Measurements from ENCODE around the gene TRAF3. TPM values are rescaled to one million over a fixed set of nuclear protein-coding genes. Genes with fewer than 3 reads are reported as not detected.
A peak's percentile ranks its signal among the peaks of the same experiment; 100 is the strongest.
"Not testable (repeated sequence)": the region's sequence is repeated elsewhere in the genome, so short reads cannot be mapped to it uniquely, and the experiment has no call there.

The TRAF3 gene
- total RNA-seq, 2 experiments from 2014 or later = 39.1 to 40.2 TPM

- no peak for TF ChIP-seq CTCF (IDR thresholded peaks at IDR 0.05)
- intact Hi-C loops (cut with micrococcal nuclease) = no loop called here
- no peak overlapping the region for H3K4me3 Mint-ChIP-seq
- no peaks in the 10 kb centered on the region for H3K27me3 Mint-ChIP-seq
- DNase-seq (no peak), ATAC-seq (peak; percentile 47)
- peaks cover 16% of the 10 kb centered on the region for H3K4me1 Mint-ChIP-seq (ENCODE audit: low read depth)
- POLR2A ChIA-PET = interaction anchor here (0.5 to 1.2 kb wide), 2 partner anchors 74 to 93 kb away, joined by 3 to 4 read pairs; no protein-coding TSS in a partner anchor
- H3K27ac Mint-ChIP-seq = peak overlapping the region; percentile 43
- CTCF ChIA-PET = interaction anchor here (0.7 to 1.6 kb wide), 3 partner anchors 60 to 433 kb away, joined by 3 to 6 read pairs (median 3); no protein-coding TSS in a partner anchor
- H3K9me3 Mint-ChIP-seq = no peaks in the 10 kb centered on the region
- H3K36me3 Mint-ChIP-seq (ENCODE audit: low read depth) = peaks cover 44% of the 10 kb centered on the region
These were observed 94.8 kb downstream of the TRAF3 start for GRCh38 chr14:102872020-102872419.

- no peak for TF ChIP-seq CTCF (IDR thresholded peaks at IDR 0.05)
- Mint-ChIP-seq H3K9me3 (no peaks in the 10 kb centered on the region), H3K27ac (no peak overlapping the region)
These were observed 95.9 kb downstream of the TRAF3 start for GRCh38 chr14:102873131-102873530.

GRCh38 chr14:102873546-102874061, 96.4 kb downstream of the TRAF3 start:
- H3K4me1 Mint-ChIP-seq (ENCODE audit: low read depth) = peaks cover 11% of the 10 kb centered on the region
- H3K9me3 Mint-ChIP-seq = no peaks in the 10 kb centered on the region
- H3K27ac Mint-ChIP-seq = no peak overlapping the region
- ChIA-PET CTCF (interaction anchor here (2.1 kb wide), 1 partner anchor 179 kb away, joined by 6 read pairs; no protein-coding TSS in a partner anchor), POLR2A (no interaction called here)
- H3K4me3 Mint-ChIP-seq = no peak overlapping the region
- intact Hi-C loops (cut with micrococcal nuclease) = no loop called here
- DNase-seq = no peak
- no peak for ATAC-seq
- H3K27me3 Mint-ChIP-seq = no peaks in the 10 kb centered on the region
- H3K36me3 Mint-ChIP-seq (ENCODE audit: low read depth) = peaks cover 40% of the 10 kb centered on the region
- TF ChIP-seq CTCF (IDR thresholded peaks at IDR 0.05) = no peak

More at GRCh38 chr14:102873131-102873530, 95.9 kb downstream of the TRAF3 start:
- DNase-seq (no peak), ATAC-seq (no peak)
- intact Hi-C loops (cut with micrococcal nuclease) = no loop called here
- ChIA-PET CTCF (interaction anchor here (2.1 kb wide), 1 partner anchor 178 kb away, joined by 6 read pairs; no protein-coding TSS in a partner anchor), POLR2A (no interaction called here)
- H3K27me3 Mint-ChIP-seq = no peaks in the 10 kb centered on the region
- H3K4me1 Mint-ChIP-seq (ENCODE audit: low read depth) = peaks cover 11% of the 10 kb centered on the region
- H3K4me3 Mint-ChIP-seq = no peak overlapping the region
- H3K36me3 Mint-ChIP-seq (ENCODE audit: low read depth) = peaks cover 40% of the 10 kb centered on the region

GRCh38 chr14:102875652-102876051, 98.4 kb downstream of the TRAF3 start:
- intact Hi-C loops (cut with micrococcal nuclease) = no loop called here
- CTCF ChIA-PET = no interaction called here
- POLR2A ChIA-PET = no interaction called here
- DNase-seq (no peak), ATAC-seq (no peak)
- no peak overlapping the region for H3K27ac Mint-ChIP-seq
- H3K9me3 Mint-ChIP-seq = no peaks in the 10 kb centered on the region
- H3K36me3 Mint-ChIP-seq (ENCODE audit: low read depth) = peaks cover 38% of the 10 kb centered on the region
- peaks cover 9% of the 10 kb centered on the region for H3K4me1 Mint-ChIP-seq (ENCODE audit: low read depth)
- no peak for TF ChIP-seq CTCF (IDR thresholded peaks at IDR 0.05)
- no peak overlapping the region for H3K4me3 Mint-ChIP-seq
- H3K27me3 Mint-ChIP-seq = no peaks in the 10 kb centered on the region

- ATAC-seq; H3K4me1 Mint-ChIP-seq (ENCODE audit: low read depth); H3K27ac Mint-ChIP-seq; H3K4me3 Mint-ChIP-seq; H3K9me3 Mint-ChIP-seq; intact Hi-C loops (cut with micrococcal nuclease); H3K27me3 Mint-ChIP-seq; DNase-seq: not testable (repeated sequence)
- ChIA-PET POLR2A (interaction anchor here (1.2 kb wide), 1 partner anchor 18 kb away, joined by 3 read pairs; no protein-coding TSS in a partner anchor), CTCF (interaction anchor here (0.8 to 1.5 kb wide), 3 partner anchors 9 to 183 kb away, joined by 3 to 5 read pairs (median 3); no protein-coding TSS in a partner anchor)
- H3K36me3 Mint-ChIP-seq (ENCODE audit: low read depth) = peaks cover 27% of the 10 kb centered on the region
These were observed 100.3 kb downstream of the TRAF3 start for GRCh38 chr14:102877511-102877910.
